Activated T-cell treated with anti-CD3 and anti-CD28 coated beads, Interleukin-2, amount 50 U/mL, for 72 hours (primary cell): ENCODE measurements around the gene FAM53B. TPM values are rescaled to one million over a fixed set of nuclear protein-coding genes. Genes with fewer than 3 reads are reported as not detected.

Experiments
- ATAC-seq, 2 donors: fragments of 150-1000 bp; cut with Tn5 transposase; replicated peaks in 1 of 2; 2 replicates each; pipeline ENCODE4 v1.10.0; 2021; ENCODE audit warnings: moderate library complexity in 2 of 2, mild to moderate bottlenecking in 1 of 2
- DNase-seq, 2 donors: peaks; one replicate each; pipeline ENCODE4 v3.0.0; 2021 to 2022; ENCODE audit warnings: mixed read lengths in 1 of 2
- H3K27ac Mint-ChIP-seq: one replicate; pipeline ENCODE4 v1.8.0; 2022; ENCODE audit warnings: mild to moderate bottlenecking, moderate library complexity, mixed read lengths
- H3K27me3 Mint-ChIP-seq: one replicate; pipeline ENCODE4 v1.8.0; 2022; ENCODE audit warnings: low read depth, mixed read lengths
- H3K36me3 Mint-ChIP-seq, 2 donors: one replicate each; pipeline ENCODE4 v1.8.0; 2022; ENCODE audit warnings: mixed read lengths in 2 of 2, mild to moderate bottlenecking in 1 of 2; ENCODE audit not compliant: insufficient read depth in 2 of 2
- H3K4me1 Mint-ChIP-seq: one replicate; pipeline ENCODE4 v1.8.0; 2022; ENCODE audit warnings: low read depth, mixed read lengths
- H3K4me3 Mint-ChIP-seq, 2 donors: one replicate each; pipeline ENCODE4 v1.8.0; 2022; ENCODE audit warnings: mild to moderate bottlenecking in 2 of 2, mixed read lengths in 2 of 2, moderate library complexity in 2 of 2
- H3K9me3 Mint-ChIP-seq, 2 donors: one replicate each; pipeline ENCODE4 v1.8.0; 2022; ENCODE audit warnings: mixed read lengths in 2 of 2
- total RNA-seq, 2 donors: library from RNA; stranded (reverse); gene quantifications; one replicate each; pipeline ENCODE4 v1.2.3, GENCODE V29; 2022

Gene FAM53B
- total RNA-seq, 2 donors from 2014 or later: 30.0 to 37.7 TPM

- ATAC-seq (no peak), DNase-seq (no peak)
- Mint-ChIP-seq H3K4me1 (no peaks in the 10 kb centered on the region), H3K27me3 (no peaks in the 10 kb centered on the region), H3K9me3 (no peaks in the 10 kb centered on the region), H3K27ac (no peak overlapping the region), H3K4me3 (no peak overlapping the region), H3K36me3 (no peaks in the 10 kb centered on the region)
These were observed 144.6 kb downstream of the FAM53B start for GRCh38 chr10:124599588-124600050.

GRCh38 chr10:124598773-124599587, 145.2 kb downstream of the FAM53B start:
- DNase-seq: no peak
- no peaks in the 10 kb centered on the region for H3K4me1 Mint-ChIP-seq
- H3K27ac Mint-ChIP-seq: no peak overlapping the region
- H3K9me3 Mint-ChIP-seq: no peaks in the 10 kb centered on the region
- H3K36me3 Mint-ChIP-seq: no peaks in the 10 kb centered on the region
- H3K27me3 Mint-ChIP-seq: no peaks in the 10 kb centered on the region
- no peak for ATAC-seq
- no peak overlapping the region for H3K4me3 Mint-ChIP-seq

GRCh38 chr10:124598196-124598595, 146.0 kb downstream of the FAM53B start:
- no peaks in the 10 kb centered on the region for H3K4me1 Mint-ChIP-seq

GRCh38 chr10:124597846-124598165, 146.4 kb downstream of the FAM53B start:
- no peak overlapping the region for H3K27ac Mint-ChIP-seq
- no peaks in the 10 kb centered on the region for H3K4me1 Mint-ChIP-seq
- H3K36me3 Mint-ChIP-seq: no peaks in the 10 kb centered on the region
- DNase-seq (no peak), ATAC-seq (no peak)
- no peak overlapping the region for H3K4me3 Mint-ChIP-seq
- no peaks in the 10 kb centered on the region for H3K9me3 Mint-ChIP-seq
- no peaks in the 10 kb centered on the region for H3K27me3 Mint-ChIP-seq

More at GRCh38 chr10:124598196-124598595, 146.0 kb downstream of the FAM53B start:
- Mint-ChIP-seq H3K27me3 (no peaks in the 10 kb centered on the region), H3K27ac (no peak overlapping the region), H3K36me3 (no peaks in the 10 kb centered on the region), H3K9me3 (no peaks in the 10 kb centered on the region), H3K4me3 (no peak overlapping the region)
- no peak for ATAC-seq
- DNase-seq: no peak

GRCh38 chr10:124596962-124597845, 147.0 kb downstream of the FAM53B start:
- no peak overlapping the region for H3K4me3 Mint-ChIP-seq
- H3K27ac Mint-ChIP-seq: no peak overlapping the region
- no peaks in the 10 kb centered on the region for H3K9me3 Mint-ChIP-seq
- DNase-seq (no peak), ATAC-seq (no peak)
- H3K4me1 Mint-ChIP-seq: peaks cover 2% of the 10 kb centered on the region
- no peaks in the 10 kb centered on the region for H3K36me3 Mint-ChIP-seq
- no peaks in the 10 kb centered on the region for H3K27me3 Mint-ChIP-seq

- DNase-seq: no peak
- Mint-ChIP-seq H3K27me3 (no peaks in the 10 kb centered on the region), H3K36me3 (no peaks in the 10 kb centered on the region), H3K9me3 (peaks cover 0 to 2% of the 10 kb centered on the region in 2 donors), H3K4me3 (no peak overlapping the region), H3K4me1 (peaks cover 8% of the 10 kb centered on the region), H3K27ac (no peak overlapping the region)
- no peak for ATAC-seq
These were observed 147.9 kb downstream of the FAM53B start for GRCh38 chr10:124596116-124596785.

- Mint-ChIP-seq H3K4me3 (no peak overlapping the region), H3K27ac (no peak overlapping the region), H3K4me1 (peaks cover 8% of the 10 kb centered on the region), H3K36me3 (no peaks in the 10 kb centered on the region), H3K27me3 (no peaks in the 10 kb centered on the region), H3K9me3 (peaks cover 0 to 2% of the 10 kb centered on the region in 2 donors)
- ATAC-seq (no peak), DNase-seq (no peak)
These were observed 148.9 kb downstream of the FAM53B start for GRCh38 chr10:124595143-124595883.

GRCh38 chr10:124594240-124594639, 149.9 kb downstream of the FAM53B start:
- Mint-ChIP-seq H3K4me1 (peaks cover 8% of the 10 kb centered on the region), H3K36me3 (no peaks in the 10 kb centered on the region), H3K4me3 (no peak overlapping the region), H3K27ac (no peak overlapping the region), H3K27me3 (no peaks in the 10 kb centered on the region), H3K9me3 (peaks cover 0 to 2% of the 10 kb centered on the region in 2 donors)
- ATAC-seq (no peak), DNase-seq (no peak)

GRCh38 chr10:124593431-124593985, 150.7 kb downstream of the FAM53B start:
- no peak overlapping the region for H3K4me3 Mint-ChIP-seq
- ATAC-seq (no peak), DNase-seq (no peak)
- H3K4me1 Mint-ChIP-seq: peaks cover 8% of the 10 kb centered on the region
- H3K9me3 Mint-ChIP-seq: peaks cover 0 to 2% of the 10 kb centered on the region in 2 donors
- no peaks in the 10 kb centered on the region for H3K27me3 Mint-ChIP-seq
- H3K27ac Mint-ChIP-seq: no peak overlapping the region
- no peaks in the 10 kb centered on the region for H3K36me3 Mint-ChIP-seq

- Mint-ChIP-seq H3K4me3 (no peak overlapping the region), H3K36me3 (no peaks in the 10 kb centered on the region), H3K9me3 (peaks cover 0 to 2% of the 10 kb centered on the region in 2 donors), H3K27ac (no peak overlapping the region), H3K4me1 (peaks cover 8% of the 10 kb centered on the region), H3K27me3 (no peaks in the 10 kb centered on the region)
- ATAC-seq (no peak), DNase-seq (no peak)
These were observed 151.3 kb downstream of the FAM53B start for GRCh38 chr10:124592736-124593430.

- DNase-seq: no peak
- no peak for ATAC-seq
- H3K27me3 Mint-ChIP-seq: no peaks in the 10 kb centered on the region
These were observed 152.1 kb downstream of the FAM53B start for GRCh38 chr10:124592101-124592500.

GRCh38 chr10:124591123-124591495, 153.1 kb downstream of the FAM53B start:
- Mint-ChIP-seq H3K9me3 (peaks cover 0 to 2% of the 10 kb centered on the region in 2 donors), H3K4me1 (peaks cover 8% of the 10 kb centered on the region), H3K27me3 (no peaks in the 10 kb centered on the region), H3K36me3 (no peaks in the 10 kb centered on the region), H3K4me3 (no peak overlapping the region), H3K27ac (no peak overlapping the region)
- ATAC-seq (no peak), DNase-seq (no peak)

More at GRCh38 chr10:124592101-124592500, 152.1 kb downstream of the FAM53B start:
- Mint-ChIP-seq H3K4me3 (no peak overlapping the region), H3K9me3 (peaks cover 0 to 2% of the 10 kb centered on the region in 2 donors), H3K36me3 (no peaks in the 10 kb centered on the region), H3K27ac (peak overlapping the region; percentile 7), H3K4me1 (peaks cover 8% of the 10 kb centered on the region)
